ENCODE data around the gene STX16.

STX16 gene

GRCh38 chr20:58652606-58653294 is 1.7 kb downstream of the STX16 start:
- DNase-seq (ENCODE audit: low read depth), result no peak

- DNase-seq (ENCODE audit: low read depth), result no peak
These were observed 3.3 kb downstream of the STX16 start for GRCh38 chr20:58654337-58654736.

GRCh38 chr20:58655328-58656107 is 4.4 kb downstream of the STX16 start:
- DNase-seq (ENCODE audit: low read depth), result no peak

- no peak for DNase-seq (ENCODE audit: low read depth)
These were observed 5.7 kb downstream of the STX16 start for GRCh38 chr20:58656831-58657230.

GRCh38 chr20:58657262-58657661 is 6.2 kb downstream of the STX16 start:
- no peak for DNase-seq (ENCODE audit: low read depth)

GRCh38 chr20:58657986-58658385 is 6.9 kb downstream of the STX16 start:
- DNase-seq (ENCODE audit: low read depth), result no peak

- DNase-seq (ENCODE audit: low read depth), result no peak
These were observed 7.7 kb downstream of the STX16 start for GRCh38 chr20:58658760-58659159.

GRCh38 chr20:58659841-58660240 is 8.8 kb downstream of the STX16 start:
- no peak for DNase-seq (ENCODE audit: low read depth)

GRCh38 chr20:58660855-58661597 is 9.9 kb downstream of the STX16 start:
- DNase-seq (ENCODE audit: low read depth), result no peak

GRCh38 chr20:58661598-58662473 is 10.8 kb downstream of the STX16 start:
- no peak for DNase-seq (ENCODE audit: low read depth)

- DNase-seq (ENCODE audit: low read depth), result no peak
These were observed 13.2 kb downstream of the STX16 start for GRCh38 chr20:58664331-58664730.

GRCh38 chr20:58664883-58665282 is 13.8 kb downstream of the STX16 start:
- DNase-seq (ENCODE audit: low read depth), result no peak

- no peak for DNase-seq (ENCODE audit: low read depth)
These were observed 14.5 kb downstream of the STX16 start for GRCh38 chr20:58665606-58666005.

- DNase-seq (ENCODE audit: low read depth), result no peak
These were observed 15.6 kb downstream of the STX16 start for GRCh38 chr20:58666702-58667101.

- no peak for DNase-seq (ENCODE audit: low read depth)
These were observed 16.9 kb downstream of the STX16 start for GRCh38 chr20:58667975-58668374.

GRCh38 chr20:58668901-58669286 is 17.8 kb downstream of the STX16 start:
- no peak for DNase-seq (ENCODE audit: low read depth)

GRCh38 chr20:58669287-58670006 is 18.4 kb downstream of the STX16 start:
- DNase-seq (ENCODE audit: low read depth), result no peak

- DNase-seq (ENCODE audit: low read depth), result no peak
These were observed 19.0 kb downstream of the STX16 start for GRCh38 chr20:58670102-58670501.

- no peak for DNase-seq (ENCODE audit: low read depth)
These were observed 19.6 kb downstream of the STX16 start for GRCh38 chr20:58670659-58671058.

GRCh38 chr20:58673119-58673518 is 22.0 kb downstream of the STX16 start:
- no peak for DNase-seq (ENCODE audit: low read depth)

- DNase-seq (ENCODE audit: low read depth), result no peak
These were observed 24.1 kb downstream of the STX16 start for GRCh38 chr20:58675146-58675584.
